Ovary (tissue), 3 donors: ENCODE data around the gene PDE6D.

Experiments used
- CTCF ChIP-seq, 3 donors: fragments of 450-650 bp in 2 of 3; fragments of 200-600 bp in 1 of 3; IDR thresholded peaks; one replicate each; pipeline versions ENCODE4 v1.5.1 to v1.8.0; 2016 to 2022; ENCODE audit warnings: antibody characterized with exemption in 3 of 3, mild to moderate bottlenecking in 1 of 3
- EP300 ChIP-seq: sonication (generic); formaldehyde crosslinking; IDR thresholded peaks from one replicate; pipeline ENCODE4 v1.6.1; 2017; ENCODE audit warnings: antibody characterized with exemption
- donor health status: DM: no; HTN: no; CAD: no.

- TF ChIP-seq CTCF (IDR thresholded peaks at IDR 0.05): no peak
- TF ChIP-seq EP300: no peak
Measured at GRCh38 chr2:231786177-231786916, 5.3 kb upstream of the PDE6D start, which contains the start of gene COPS7B.
